HG03066 (cell line): ENCODE measurements around the gene BTBD7.

Source experiments
- ATAC-seq: cut with Tn5 transposase; IDR thresholded peaks from one replicate; pipeline ENCODE4 v1.9.1; 2021; ENCODE audit warnings: low read depth; ENCODE audit not compliant: unreplicated experiment

BTBD7 gene

DNA sequence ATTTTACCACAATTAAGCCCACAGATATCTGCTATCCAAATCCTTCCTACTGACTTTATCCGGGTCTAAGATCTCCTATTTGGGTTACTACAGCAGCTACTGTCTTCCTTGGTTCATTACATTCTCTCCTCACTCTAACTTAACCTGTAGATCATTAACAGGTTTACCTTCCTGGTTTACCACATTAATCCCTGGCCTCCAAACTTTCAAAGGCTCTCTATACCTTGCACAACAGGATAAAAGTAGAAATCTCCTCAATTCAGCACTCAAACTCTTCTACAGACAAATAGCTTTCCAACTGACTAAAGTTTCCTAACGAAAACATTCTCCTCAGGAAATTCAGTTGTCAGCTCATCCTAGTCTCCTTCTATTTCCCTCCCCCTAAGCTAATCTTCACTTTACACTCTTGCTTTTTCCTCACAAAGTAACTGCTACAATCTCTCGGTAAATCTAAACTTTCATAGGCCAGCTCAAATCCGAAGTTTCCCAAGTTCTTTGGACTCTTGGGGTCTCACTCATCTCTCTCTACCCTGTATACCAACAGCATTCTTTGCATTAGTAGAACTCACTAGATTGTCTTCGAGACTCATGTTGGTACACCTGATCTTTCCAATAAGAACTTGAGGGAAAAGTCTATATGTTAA lies 2.7 kb downstream of the BTBD7 start:
- ATAC-seq, result no peak

DNA sequence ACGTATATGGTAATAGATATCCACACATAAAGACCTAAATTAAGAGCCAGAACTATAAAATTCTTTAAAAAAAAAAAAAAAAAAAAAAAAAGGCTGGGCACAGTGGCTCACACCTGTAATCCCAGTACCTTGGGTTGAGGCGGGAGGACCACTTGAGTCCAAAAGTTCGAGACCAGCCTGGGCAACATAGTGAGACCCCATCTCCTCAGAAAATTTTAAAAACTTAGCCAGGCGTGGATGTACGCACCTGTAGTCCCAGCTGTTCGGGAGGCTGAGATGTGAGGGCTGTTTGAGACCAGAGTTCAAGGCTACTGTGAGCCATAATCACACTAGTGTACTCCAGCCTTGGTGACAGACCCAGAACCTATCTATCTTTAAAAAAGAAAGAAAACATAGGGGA lies 4.3 kb downstream of the BTBD7 start:
- no peak for ATAC-seq

DNA sequence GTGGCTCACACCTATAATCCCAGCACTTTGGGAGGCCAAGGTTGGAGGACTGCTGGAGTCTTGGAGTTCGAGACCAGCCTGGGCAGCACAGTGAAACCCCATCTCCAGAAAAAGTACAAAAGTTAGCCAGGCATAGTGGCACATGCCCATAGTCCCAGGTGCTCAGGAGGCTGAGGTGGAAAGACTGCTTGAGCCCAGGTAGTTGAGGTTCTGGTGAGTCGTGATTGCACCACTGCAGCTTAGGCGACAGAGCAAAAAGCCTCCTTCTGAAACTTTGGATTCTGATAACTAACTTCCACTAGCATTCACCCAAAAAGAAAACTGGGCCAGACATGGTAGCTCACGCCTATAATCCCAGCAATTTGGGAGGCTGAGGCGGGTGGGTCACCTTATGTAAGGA lies 6.6 kb downstream of the BTBD7 start:
- no peak for ATAC-seq

DNA sequence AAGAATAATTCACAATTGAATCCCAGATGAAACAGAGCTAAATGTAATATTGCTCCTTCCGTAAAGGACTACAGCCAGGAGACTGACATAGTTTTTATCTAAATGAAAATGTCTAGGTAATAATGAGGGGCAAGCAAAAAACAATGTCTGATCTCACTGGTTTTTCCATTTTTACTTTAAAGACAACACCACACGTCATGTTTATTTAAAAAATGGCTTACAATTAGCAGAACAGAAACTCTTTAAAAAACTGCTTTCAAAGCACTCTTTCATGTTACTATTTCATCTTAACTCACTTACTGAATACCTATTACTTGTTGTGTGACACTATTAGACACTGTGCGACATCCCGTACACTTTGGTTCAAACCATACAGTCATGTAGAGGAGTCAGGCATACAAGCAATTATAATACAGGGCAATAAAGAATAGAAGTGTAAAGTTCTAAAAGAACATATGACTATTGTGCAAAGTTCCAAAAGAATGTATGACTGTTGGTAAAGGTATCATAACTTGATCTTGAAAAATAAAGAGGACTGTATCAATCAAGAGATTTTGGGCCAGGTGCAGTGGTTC lies 9.1 kb downstream of the BTBD7 start:
- ATAC-seq, result no peak

DNA sequence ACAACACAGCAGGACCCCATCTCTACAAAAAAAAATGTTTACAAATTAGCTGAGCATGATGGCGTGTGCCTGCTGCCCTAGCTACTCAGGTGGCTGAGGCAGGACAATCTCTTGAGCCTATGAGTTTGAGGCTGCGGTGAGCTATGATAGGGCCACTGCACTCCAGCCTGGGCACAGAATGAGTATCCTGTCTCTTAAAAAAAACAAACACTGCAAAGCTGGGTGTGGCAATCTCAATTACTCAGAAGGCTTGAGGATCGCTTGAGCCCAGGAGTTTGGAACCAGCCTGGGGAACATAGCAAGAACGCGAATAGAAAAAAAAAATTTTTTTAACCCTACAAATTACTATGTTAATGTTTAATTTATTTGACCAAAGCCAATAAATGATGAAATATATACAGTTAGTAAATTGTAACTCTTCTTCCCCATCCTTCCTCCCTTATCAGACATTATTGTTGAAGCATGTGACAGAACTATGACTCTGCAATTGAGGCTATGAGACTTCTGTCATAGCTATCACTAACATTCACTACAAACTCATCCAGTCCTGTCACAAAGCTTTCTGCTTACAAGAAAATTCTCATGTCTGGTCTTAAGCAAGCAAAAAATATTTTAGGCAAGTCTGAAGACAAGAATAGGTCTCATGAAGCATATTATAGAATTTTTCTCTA lies 9.8 kb downstream of the BTBD7 start:
- ATAC-seq, result no peak

DNA sequence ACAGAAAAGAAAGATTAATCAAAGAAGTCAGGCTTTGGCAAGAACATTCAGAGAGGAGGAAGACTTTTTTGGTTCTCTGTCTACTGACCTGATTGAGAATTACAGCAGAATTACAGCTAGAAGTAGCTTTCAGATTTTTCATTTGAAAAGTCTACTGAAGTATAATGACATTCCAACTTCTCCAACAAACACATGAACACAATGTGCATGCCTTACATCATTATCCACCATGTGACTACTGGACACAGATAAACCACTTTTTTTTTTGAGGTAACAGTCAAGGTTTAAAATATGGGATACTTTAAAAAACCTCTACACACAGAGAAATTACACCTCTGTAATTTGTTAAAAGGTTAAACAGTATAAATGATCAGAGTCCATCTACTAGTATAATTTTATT lies 12.3 kb downstream of the BTBD7 start:
- ATAC-seq, result no peak

DNA sequence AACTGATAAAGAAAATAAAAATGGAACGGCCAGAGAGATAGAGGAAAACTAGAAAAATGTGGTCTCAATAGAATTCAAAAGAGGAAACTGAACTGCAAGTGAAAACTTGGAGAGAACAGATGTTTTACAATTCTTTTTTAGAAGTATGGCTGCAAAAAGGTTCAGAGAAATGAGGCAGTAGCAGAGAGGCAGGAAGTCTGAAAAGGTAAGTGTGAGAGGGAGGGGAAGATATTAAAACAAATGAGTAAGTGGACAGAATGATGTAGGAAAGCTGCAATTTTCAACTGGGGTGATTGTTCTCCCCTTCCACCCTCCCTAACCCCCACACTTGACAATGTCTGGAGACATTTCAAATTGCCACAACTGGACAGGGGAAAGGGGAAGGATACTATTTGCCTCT lies 12.9 kb downstream of the BTBD7 start:
- no peak for ATAC-seq

DNA sequence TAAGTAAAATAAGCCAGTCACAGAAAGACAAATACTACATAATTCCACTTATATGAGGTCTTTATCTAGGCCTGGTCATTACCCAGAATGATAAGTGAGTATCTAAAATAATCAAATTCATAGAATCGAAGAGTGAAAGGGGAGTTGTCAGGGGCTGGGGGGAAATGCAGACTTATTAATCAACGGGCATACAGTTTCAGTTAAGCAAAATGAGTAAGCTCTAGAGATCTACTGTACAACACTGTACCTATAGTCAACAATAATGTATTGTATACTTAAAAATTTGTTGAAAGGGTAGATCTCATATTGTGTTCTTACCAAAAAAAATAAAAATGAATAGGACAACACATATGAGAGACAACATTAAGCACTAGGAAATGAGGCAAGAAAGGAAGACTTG lies 13.3 kb downstream of the BTBD7 start:
- ATAC-seq, result no peak

DNA sequence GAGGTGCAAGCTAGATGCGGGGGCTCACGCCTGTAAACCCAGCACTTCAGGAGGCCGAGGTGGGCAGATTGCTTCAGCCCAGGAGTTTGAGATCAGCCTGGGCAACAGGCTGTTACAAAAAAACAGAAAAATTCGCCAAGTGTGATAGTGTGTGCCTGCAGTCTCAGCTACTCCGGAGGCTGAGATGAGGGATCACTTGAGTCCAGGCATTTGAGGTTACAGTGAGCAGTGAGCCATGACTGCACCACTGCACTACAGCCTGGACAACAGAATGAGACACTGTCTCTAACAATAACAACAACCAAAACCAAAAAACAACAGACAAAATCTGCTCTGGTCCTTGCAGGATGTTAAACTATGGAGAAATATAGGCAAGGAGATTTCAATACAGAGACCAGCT lies 13.9 kb downstream of the BTBD7 start:
- ATAC-seq, result no peak

DNA sequence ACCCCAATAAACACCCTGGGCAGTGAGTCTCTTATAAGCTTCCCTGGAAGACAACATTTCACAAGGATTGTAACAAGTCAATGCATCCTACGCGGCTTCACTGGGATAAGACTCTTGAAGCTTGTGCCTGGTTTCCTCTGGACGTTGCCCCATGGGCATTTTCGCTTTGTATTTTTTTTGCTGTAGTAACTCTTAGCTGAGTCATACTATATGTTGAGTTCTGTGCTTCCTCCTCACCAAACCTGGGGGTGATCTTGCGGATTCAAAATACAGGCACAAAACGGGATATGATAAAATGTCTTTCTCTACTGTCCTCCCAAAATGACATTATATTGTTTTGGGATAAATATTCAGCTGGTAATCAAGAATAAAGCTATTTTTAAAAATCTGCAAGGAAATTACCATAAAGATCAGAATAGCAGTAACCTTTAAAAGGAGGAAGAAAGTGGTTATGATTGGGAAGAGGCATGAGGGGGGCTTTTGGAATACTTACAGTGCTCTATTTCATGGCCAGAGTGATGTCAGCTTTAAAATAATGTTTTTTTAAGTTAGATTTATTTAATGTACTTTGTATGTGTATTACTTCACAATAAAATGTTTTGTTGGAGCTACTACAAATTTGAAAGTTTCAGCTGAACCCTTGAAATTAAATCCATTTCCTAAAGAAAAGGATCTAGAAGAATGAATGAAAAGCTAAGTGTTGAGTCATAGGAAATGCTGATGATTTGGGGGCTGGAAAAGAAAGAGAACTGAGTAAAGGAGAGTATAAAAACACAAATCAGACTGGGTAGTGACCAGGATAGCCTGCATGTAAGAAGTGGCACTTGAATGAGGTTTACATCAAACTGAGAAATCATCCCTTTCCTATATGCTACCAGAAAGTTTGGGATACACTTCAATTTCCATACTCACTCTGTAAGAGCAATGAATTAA lies 14.7 kb downstream of the BTBD7 start:
- ATAC-seq, result no peak

DNA sequence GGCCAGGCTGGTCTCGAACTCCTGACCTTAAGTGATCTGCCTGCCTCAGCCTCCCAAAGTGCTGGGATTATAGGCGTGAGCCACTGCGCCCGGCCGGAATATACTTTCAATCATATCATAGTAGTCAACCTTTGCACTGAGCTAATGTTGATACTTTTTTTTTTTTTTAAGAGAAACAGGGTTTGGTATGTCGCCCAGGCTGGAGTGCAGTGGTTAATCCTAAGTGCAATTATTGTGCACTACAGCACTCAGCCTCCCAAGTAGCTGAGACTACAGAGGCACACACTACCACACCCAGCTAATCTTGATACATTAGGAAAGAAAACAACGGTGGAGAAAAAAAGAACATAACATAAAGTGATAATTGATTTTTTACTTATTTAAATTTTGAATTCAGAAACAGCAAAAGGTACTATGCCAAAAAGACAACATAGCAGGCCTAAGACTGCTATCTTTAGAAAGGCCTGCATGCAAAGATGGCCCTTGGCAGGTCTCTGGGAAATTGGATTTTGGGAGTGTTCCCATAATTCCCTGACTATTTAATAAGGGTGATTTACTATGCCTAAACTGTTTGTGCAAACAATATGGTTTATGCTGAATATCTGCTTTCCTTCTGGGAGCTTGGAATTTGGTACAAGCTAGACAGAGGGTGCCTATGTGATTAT lies 15.5 kb downstream of the BTBD7 start:
- no peak for ATAC-seq

DNA sequence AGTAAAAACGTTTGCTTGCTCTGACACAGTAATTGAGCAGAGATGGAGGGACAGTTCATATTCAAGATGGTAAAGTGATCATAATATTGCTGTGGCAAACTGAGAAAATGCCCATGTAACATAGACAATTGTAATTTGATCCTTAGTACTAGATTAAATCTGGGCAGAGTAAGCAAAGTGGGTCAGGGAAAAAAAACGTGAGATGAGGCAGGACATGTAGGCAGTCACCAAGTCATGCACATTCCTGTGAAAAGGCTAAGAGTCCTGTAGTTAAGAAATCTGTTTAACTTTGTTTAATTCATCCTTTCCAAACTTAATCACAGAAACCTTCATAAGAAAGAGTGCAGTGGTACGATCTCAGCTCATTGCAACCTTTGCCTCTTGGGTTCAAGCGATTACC lies 16.1 kb downstream of the BTBD7 start:
- no peak for ATAC-seq

DNA sequence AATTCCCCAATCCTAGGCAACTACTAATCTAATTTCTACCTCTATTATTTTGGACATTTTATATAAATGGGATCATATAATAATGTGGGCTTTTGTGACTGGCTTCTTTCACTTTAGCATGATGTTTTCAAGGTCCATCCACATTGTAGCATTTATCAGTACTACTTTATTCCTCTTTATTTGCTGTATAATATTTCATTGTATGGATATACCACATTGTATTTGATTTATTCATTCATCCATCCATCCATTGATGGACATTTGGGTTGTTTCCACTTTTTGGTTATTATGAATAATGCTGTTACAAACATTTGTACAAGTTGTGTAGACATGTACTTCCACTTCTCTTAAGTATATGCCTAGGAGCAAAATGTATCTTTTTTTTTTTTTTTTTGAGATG lies 17.3 kb downstream of the BTBD7 start:
- no peak for ATAC-seq

DNA sequence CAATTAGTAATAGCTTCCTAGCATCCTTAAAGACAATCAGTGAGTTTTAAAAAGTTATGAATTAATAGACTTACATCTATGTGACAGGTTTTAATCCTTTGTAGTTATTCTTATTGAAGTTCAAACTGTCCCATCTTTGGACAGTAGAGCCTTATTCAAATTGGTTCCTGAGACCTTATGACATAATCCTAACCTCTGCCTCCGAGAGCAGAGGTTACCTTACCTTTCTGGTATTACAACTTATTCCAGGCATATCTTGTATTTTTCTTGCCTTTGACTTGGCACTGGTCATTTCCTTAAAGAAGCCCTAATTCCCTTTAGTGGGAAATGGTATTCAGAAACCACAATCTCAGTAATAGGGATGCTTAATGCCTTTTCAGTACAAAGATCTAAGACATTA lies 21.8 kb downstream of the BTBD7 start:
- ATAC-seq, result no peak

DNA sequence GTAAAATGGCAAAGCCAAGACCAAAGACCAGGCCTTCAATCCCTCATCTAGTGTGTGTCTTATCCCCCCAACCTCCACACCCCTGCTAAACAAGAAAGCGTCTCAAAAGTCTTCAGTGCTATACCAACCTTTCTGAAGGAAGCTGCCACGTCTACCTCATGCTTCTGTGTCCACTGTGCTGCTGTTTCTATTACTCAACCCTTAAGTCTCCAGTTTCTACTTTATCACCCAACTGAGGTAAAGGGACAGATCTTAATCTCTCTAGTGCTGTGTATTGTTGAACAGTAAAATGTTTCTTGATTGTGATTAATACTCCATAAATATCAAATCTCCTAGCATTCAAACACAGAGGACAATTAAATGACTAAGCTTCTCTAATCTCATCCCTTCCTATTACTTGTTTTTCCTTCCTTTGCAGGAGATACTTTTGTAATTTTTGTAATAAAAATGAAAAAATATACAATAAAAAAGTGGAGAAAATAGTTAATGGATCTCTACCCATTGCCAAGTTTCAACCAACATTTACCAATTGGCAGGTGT lies 23.3 kb downstream of the BTBD7 start:
- ATAC-seq, result no peak

DNA sequence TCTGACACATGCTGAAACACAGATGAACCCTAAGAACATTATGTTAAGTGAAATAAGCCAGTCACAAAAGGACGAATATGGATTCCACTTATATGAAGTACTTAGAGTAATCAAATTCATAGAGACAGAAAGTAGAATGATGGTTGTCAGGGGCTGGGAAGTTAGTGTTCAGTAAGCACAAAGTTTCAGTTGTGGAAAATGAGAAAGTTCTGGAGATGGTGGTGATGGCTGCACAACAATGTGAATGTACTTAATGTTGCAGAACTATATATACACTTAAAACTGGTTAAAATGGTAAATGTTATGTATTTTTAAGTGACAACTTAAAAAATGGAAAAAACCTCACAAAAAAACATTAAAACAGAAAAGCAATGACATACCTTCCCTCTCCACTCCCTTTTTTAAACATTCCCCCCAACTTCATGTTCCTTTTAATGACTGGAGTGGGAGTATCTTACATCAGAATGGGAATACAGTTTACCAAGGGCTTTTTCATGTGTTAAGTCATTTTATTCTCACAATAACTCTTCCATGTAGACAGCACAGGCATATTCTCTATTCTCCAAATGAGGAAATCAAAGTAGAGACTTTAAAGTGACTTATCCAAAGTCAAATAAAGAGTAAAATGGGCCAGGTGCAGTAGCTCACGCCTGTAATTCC lies 24.0 kb downstream of the BTBD7 start:
- ATAC-seq, result no peak

DNA sequence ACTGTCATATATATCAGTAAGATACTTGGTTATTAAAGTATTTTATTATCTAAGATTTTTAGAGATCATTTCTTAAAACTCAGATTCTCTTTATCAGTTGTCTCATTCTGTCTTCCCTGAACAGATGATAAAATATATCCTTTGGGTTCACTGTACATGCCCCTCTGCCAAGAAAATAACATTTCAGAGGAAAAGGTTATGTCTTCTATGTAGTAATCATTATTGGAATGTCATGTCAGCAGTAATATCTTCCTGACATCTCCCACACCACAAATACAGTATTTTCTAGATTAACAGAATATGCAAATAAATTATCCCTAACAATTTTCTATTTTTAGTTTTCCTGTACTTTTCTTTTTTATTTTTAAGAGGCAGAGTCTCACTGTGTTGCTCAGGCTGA lies 26.0 kb downstream of the BTBD7 start:
- ATAC-seq, result no peak

DNA sequence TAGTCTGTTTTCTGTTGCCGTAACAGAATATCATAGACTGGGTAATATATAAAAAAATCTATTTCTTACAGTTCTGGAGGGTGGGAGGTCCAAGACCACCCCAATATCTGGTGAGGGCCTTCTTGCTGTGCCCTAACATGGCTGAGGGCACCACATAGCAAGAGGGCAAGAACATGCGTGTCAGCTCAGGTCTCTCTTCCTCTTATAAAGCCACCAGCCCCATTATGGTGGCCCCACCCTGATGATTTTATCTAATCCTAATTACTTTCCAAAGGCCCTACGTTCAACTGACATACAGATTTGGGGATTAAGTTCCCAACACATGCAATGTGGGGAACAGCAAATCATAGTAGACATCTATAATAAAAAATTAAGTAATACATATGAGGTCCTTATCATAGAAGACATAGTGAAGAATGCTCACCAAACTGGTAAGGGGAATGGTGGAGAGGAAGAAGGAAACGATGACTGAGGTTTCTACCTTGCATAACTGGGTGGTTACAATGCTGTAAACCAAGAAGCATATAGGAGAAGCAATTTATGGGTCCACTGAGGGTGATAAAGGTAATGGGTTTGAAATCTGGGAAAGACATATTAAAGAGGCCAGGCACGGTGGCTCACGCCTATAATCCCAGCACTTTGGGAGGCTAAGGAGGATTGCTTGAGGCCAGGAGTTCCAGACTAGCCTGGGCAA lies 27.0 kb downstream of the BTBD7 start:
- ATAC-seq, result no peak

DNA sequence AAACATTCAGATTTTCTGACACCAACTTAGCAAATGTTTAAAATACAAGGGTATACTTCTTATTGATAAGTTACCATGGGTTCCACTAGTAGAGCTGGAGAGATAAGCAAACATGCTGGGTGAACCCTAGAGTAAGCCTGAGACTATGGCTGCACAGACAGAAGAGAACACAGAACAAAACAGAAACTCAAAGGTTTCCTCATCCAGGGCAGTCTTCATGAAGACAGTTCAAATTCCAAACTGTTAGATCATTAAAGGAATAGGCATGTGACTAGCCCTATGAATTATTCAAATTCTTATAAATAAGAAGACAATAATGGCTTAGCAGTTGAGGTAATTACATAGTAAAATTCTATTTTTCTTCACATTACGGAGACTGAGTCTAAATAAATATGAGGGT lies 28.1 kb downstream of the BTBD7 start:
- no peak for ATAC-seq
